Measurements from ENCODE around the gene FMO1. TPM values are rescaled to one million over a fixed set of nuclear protein-coding genes. Genes with fewer than 3 reads are reported as not detected.

FMO1 gene
- total and polyA plus RNA-seq, 8 donors, result 1.4 to 3.2 (median 2.2) TPM; not detected in 4

GRCh38 chr1:171256940-171257606 lies 8.8 kb downstream of the FMO1 start:
- Histone ChIP-seq H3K9me3 (no peaks in the 10 kb centered on the region), H3K27ac (peak overlapping the region in 3 of 5 donors; percentile 5 to 47 (median 40)), H3K4me3 (no peak overlapping the region), H3K27me3 (peaks cover 0 to 20% (median 4%) of the 10 kb centered on the region in 3 donors), H3K36me3 (no peaks in the 10 kb centered on the region), H3K4me1 (peaks cover 8 to 30% (median 13%) of the 10 kb centered on the region in 4 donors)
- no peak for TF ChIP-seq EP300 (IDR thresholded peaks at IDR 0.05)
- no peak for TF ChIP-seq CTCF (IDR thresholded peaks at IDR 0.05)
- TF ChIP-seq POLR2AphosphoS5 (IDR thresholded peaks at IDR 0.05), result peak in 1 of 3 donors; percentile 23
- 22 to 38% (median 27%) methylated on average over 5 to 8 of the region's 8 CpGs for WGBS, 5 donors
- intact Hi-C loops (cut with DNase I; ENCODE audit: low total_unique reads), result no loop called here
- DNase-seq, result peak; percentile 43 to 52

DNA sequence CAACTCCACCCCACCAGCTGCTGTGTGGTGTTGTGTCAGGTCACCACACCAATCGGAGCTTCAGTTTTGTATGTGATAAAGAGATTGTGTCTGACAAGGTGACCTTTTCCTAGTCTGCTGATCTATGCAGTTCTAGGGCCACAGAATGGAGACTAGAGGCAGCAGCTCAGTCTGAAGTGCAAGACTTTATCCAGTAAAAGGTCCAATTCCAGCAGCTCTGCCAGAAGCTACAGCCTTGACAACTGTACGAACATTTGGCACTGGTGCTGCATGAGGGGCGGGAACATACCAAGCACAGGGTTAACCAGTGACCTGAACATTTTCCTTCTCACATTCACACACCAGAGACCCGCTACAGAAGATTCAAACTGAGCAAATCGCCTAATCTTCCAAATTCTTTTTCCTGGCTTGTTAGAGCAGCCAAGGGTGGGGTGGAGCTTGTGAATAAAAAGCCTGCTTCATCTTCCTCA lies 9.3 kb downstream of the FMO1 start:
- no peaks in the 10 kb centered on the region for H3K36me3 ChIP-seq
- peak in 1 of 2 donors; percentile 46 for DNase-seq
- TF ChIP-seq CTCF (IDR thresholded peaks at IDR 0.05) (no peak), POLR2A (IDR thresholded peaks at IDR 0.05) (no peak), POLR2AphosphoS5 (IDR thresholded peaks at IDR 0.05) (no peak), EP300 (IDR thresholded peaks at IDR 0.05) (no peak)
- H3K4me1 ChIP-seq, result peaks cover 4 to 24% (median 11%) of the 10 kb centered on the region in 4 donors
- WGBS, 5 donors, result 26 to 47% (median 35%) methylated on average over 4 to 5 of the region's 5 CpGs
- H3K9me3 ChIP-seq, result no peaks in the 10 kb centered on the region
- intact Hi-C loops (cut with DNase I; ENCODE audit: low total_unique reads), result no loop called here
- H3K27me3 ChIP-seq, result peaks cover 0 to 15% (median 0%) of the 10 kb centered on the region in 3 donors
- peak overlapping the region in 3 of 5 donors; percentile 5 to 47 (median 40) for H3K27ac ChIP-seq
- no peak overlapping the region for H3K4me3 ChIP-seq

GRCh38 chr1:171258429-171258828 lies 10.1 kb downstream of the FMO1 start:
- Histone ChIP-seq H3K4me1 (peaks cover 4 to 24% (median 11%) of the 10 kb centered on the region in 4 donors), H3K4me3 (no peak overlapping the region), H3K36me3 (no peaks in the 10 kb centered on the region), H3K27me3 (peaks cover 0 to 12% (median 0%) of the 10 kb centered on the region in 3 donors), H3K9me3 (no peaks in the 10 kb centered on the region), H3K27ac (no peak overlapping the region)
- DNase-seq, result no peak
- 74 to 88% (median 83%) methylated on average over 3 of the region's 3 CpGs for WGBS, 5 donors
- TF ChIP-seq CTCF (IDR thresholded peaks at IDR 0.05), result no peak
- no peak for TF ChIP-seq POLR2AphosphoS5 (IDR thresholded peaks at IDR 0.05)
- no peak for TF ChIP-seq POLR2A (IDR thresholded peaks at IDR 0.05)
- no peak for TF ChIP-seq EP300 (IDR thresholded peaks at IDR 0.05)
- intact Hi-C loops (cut with DNase I; ENCODE audit: low total_unique reads), result no loop called here

DNA sequence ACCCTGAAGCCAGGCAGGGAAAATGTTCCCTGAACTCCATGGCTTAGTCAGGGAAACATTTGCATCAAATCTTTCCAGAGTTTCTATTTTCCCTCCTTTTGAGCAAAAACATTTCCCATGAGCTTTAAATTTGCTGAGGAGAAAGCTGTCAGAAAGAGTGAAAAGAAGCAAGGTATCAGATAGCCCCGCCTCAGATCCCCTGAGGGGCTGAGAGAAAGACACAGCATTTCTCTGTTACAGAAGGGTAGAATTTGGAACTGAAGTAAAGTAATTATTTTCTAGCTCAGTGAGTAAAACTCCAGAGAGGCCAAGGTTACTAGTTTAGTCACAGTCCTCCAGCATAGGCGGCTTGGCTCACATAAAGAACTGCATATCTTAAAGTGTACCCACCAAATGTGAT lies 10.6 kb downstream of the FMO1 start:
- intact Hi-C loops (cut with DNase I; ENCODE audit: low total_unique reads), result no loop called here
- Histone ChIP-seq H3K9me3 (no peaks in the 10 kb centered on the region), H3K4me1 (peaks cover 4 to 24% (median 11%) of the 10 kb centered on the region in 4 donors), H3K27ac (no peak overlapping the region), H3K27me3 (peaks cover 0 to 7% (median 0%) of the 10 kb centered on the region in 3 donors), H3K4me3 (no peak overlapping the region), H3K36me3 (no peaks in the 10 kb centered on the region)
- TF ChIP-seq POLR2AphosphoS5 (IDR thresholded peaks at IDR 0.05) (no peak), CTCF (IDR thresholded peaks at IDR 0.05) (no peak), EP300 (IDR thresholded peaks at IDR 0.05) (no peak), POLR2A (IDR thresholded peaks at IDR 0.05) (no peak)
- no peak for DNase-seq
- WGBS, 5 donors, result 64 to 93% (median 89%) methylated on average over 2 of the region's 2 CpGs

Measured in stomach (tissue), 9 donors.